ENCODE results near the gene PKDCC.
A peak's percentile ranks its signal among the peaks of the same experiment; 100 is the strongest.
"Not testable (repeated sequence)": the region's sequence is repeated elsewhere in the genome, so short reads cannot be mapped to it uniquely, and the experiment has no call there.

The PKDCC gene

GRCh38 chr2:42050703-42051542, 3.1 kb downstream of the PKDCC start:
- DNase-seq, result no peak

- no peak for DNase-seq
These were observed 3.9 kb downstream of the PKDCC start for GRCh38 chr2:42051543-42052235.

GRCh38 chr2:42052702-42053481, 5.1 kb downstream of the PKDCC start:
- DNase-seq, result peak; percentile 40

- DNase-seq, result no peak
These were observed 5.6 kb downstream of the PKDCC start for GRCh38 chr2:42053482-42053790.

- DNase-seq, result no peak
These were observed 6.2 kb downstream of the PKDCC start for GRCh38 chr2:42053791-42054701.

GRCh38 chr2:42054714-42055430, 7.1 kb downstream of the PKDCC start:
- DNase-seq, result no peak

- DNase-seq, result no peak
These were observed 8.0 kb downstream of the PKDCC start for GRCh38 chr2:42055573-42056514.

GRCh38 chr2:42057159-42057901, 9.5 kb downstream of the PKDCC start:
- DNase-seq, result no peak

- no peak for DNase-seq
These were observed 10.2 kb downstream of the PKDCC start for GRCh38 chr2:42057902-42058450.

GRCh38 chr2:42059261-42059898, 11.6 kb downstream of the PKDCC start:
- DNase-seq, result no peak

GRCh38 chr2:42060028-42060427, 12.2 kb downstream of the PKDCC start:
- no peak for DNase-seq

- DNase-seq, result peak; percentile 40
These were observed 13.1 kb downstream of the PKDCC start for GRCh38 chr2:42060718-42061619.

- DNase-seq, result no peak
These were observed 14.0 kb downstream of the PKDCC start for GRCh38 chr2:42061839-42062238.

GRCh38 chr2:42063431-42064171, 15.8 kb downstream of the PKDCC start:
- DNase-seq, result no peak

GRCh38 chr2:42064417-42064942, 16.7 kb downstream of the PKDCC start:
- no peak for DNase-seq

GRCh38 chr2:42065753-42066152, 17.9 kb downstream of the PKDCC start:
- DNase-seq, result not testable (repeated sequence)

GRCh38 chr2:42067001-42067400, 19.2 kb downstream of the PKDCC start:
- DNase-seq, result not testable (repeated sequence)

Measured in retina (tissue), 1 donor.